ENCODE measurements around the gene CERS6.

Gene CERS6

DNA sequence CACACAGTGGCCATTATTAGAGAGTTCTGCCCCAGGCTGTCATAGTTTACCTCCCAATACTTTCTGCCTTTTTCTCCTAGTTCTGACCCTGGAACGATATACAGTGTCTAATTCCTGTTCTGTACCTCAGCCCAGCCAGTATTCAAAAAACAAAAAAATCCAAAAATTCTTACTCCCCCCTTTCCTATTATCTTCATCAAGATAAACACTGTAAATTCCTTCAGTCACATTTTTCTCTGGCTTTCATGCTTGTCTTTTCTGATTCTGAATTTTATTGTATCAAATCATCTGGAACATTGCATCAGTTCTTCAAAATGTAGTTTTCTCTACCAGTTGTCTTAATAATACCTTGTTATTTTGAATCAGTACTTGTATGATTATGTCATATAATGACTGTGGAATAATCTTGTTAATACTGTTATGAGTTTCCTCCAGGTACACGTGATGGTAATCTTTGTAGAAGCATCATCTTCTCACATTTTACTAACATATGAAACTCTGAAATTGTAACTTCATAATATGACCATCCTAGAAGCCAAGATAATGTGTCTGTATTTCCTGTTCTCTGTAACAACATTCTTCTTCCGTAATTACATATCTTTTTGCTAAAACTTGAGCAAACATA, 267.3 kb downstream of the CERS6 start:
- DNase-seq (ENCODE audit: low read depth in 1 of 2, low spot score in 1 of 2), result no peak

DNA sequence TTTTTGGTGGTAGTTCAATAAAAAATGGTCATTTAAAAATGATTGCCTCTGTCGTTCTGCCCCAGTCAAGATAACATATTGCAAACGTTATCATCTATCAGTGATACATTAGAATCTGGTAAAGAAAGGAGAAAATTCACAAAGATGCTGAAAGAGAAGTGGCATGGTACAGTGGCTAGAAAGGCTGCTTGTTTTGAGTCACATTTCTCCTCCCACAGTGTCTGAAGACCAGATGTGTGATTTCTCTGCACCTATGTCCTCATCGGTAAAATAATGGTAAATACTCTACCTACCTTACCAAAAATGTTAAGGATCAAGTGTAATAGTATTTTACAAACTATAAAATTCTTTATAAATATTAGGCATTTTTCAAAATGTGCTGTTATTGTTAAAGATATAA, 270.3 kb downstream of the CERS6 start:
- DNase-seq (ENCODE audit: low read depth in 1 of 2, low spot score in 1 of 2), result no peak

DNA sequence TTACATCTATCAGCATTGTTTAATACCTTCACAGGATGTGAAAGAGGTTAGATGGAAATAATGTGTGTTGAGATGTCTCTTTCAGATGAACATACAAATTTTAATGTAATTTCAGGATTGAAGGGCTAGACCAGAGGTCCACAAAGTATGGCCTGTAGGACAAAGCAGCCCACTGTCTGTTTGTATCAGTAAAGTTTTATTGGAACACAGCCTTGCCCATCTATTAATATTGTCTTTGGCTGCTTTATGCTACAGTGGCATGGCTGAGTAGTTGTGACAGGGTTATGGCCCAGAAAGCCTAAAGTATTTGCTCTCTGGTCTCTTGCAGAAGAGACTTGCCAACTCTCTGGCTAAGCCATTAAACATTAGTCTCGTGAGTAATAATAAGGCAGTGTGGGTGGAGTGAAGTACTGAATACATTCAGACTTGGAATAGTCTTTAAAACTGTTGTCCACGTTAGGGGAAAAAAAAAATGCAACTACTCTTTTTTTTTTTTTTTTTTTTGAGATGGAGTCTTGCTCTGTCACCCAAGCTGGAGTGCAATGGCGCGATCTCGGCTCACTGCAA, 271.9 kb downstream of the CERS6 start:
- DNase-seq (ENCODE audit: low read depth in 1 of 2, low spot score in 1 of 2), result no peak

GRCh38 chr2:168729455-168729854, 273.4 kb downstream of the CERS6 start:
- no peak for DNase-seq (ENCODE audit: low read depth in 1 of 2, low spot score in 1 of 2)

- DNase-seq (ENCODE audit: low read depth in 1 of 2, low spot score in 1 of 2), result no peak
Observed at GRCh38 chr2:168730344-168730743, 274.3 kb downstream of the CERS6 start.

GRCh38 chr2:168731002-168731401, 274.9 kb downstream of the CERS6 start:
- DNase-seq (ENCODE audit: low read depth in 1 of 2, low spot score in 1 of 2), result no peak

DNA sequence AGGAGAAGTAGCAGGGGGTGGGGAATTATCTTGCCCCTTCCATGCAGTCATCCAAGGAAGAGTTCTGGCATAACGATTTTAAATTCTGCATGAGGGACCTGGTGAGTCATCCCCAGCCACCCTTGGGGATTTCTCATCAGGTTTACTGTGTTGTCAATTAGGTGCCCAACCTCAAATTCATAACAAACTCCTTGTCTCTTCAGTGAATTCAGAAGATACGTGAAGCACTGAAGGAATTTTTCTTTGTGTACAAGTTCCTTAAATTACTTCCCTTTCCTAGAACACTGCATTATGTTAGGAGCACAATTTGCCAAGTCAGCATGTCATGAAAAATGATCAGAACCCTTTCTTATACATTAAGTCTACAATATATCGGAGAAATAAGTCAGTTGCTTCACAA, 275.5 kb downstream of the CERS6 start:
- DNase-seq (ENCODE audit: low read depth in 1 of 2, low spot score in 1 of 2), result no peak

GRCh38 chr2:168732100-168732499, 276.0 kb downstream of the CERS6 start:
- no peak for DNase-seq (ENCODE audit: low read depth in 1 of 2, low spot score in 1 of 2)

GRCh38 chr2:168732506-168732905, 276.4 kb downstream of the CERS6 start:
- DNase-seq (ENCODE audit: low read depth in 1 of 2, low spot score in 1 of 2), result no peak

GRCh38 chr2:168734199-168734760, 278.2 kb downstream of the CERS6 start:
- DNase-seq (ENCODE audit: low read depth in 1 of 2, low spot score in 1 of 2), result no peak

DNA sequence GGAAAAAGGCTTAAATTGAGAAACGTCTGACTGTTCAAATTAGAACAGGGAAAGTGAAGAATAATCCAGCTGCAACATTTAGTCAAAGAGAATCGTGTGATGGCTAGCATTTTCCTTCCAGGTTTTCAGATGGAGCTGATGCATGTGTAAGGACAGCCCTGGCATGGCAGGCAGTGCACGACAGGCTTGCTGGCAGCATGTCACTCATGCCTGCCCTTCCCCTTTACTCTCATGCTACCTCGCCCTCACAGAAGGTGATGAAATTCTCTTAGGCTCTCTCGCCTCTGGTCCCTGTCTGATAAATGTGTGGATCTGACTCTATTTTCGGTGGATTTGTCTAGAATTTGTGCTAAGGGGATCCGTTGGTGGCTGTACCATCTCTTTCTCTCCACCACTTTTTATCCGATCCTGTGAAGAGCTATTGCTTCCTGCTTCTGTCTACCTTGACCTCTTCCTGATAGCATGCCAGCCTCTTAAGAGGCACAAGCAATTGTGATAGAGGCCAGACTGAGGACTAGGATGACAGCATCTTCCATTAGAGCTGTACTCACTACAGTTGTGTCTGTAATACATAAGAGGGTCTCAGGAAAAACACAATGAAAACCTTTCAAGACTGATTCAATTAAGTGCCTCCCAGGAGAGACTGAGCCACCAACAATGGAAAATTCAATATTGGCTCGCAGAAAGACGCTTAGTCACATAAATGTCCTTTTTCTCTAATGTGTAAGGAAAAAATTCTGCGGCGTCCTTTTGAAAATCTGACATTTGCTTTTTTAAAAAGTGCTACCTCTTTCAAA, 280.8 kb downstream of the CERS6 start:
- DNase-seq (ENCODE audit: low read depth in 1 of 2, low spot score in 1 of 2), result no peak

GRCh38 chr2:168738062-168738461, 282.0 kb downstream of the CERS6 start:
- no peak for DNase-seq (ENCODE audit: low read depth in 1 of 2, low spot score in 1 of 2)

DNA sequence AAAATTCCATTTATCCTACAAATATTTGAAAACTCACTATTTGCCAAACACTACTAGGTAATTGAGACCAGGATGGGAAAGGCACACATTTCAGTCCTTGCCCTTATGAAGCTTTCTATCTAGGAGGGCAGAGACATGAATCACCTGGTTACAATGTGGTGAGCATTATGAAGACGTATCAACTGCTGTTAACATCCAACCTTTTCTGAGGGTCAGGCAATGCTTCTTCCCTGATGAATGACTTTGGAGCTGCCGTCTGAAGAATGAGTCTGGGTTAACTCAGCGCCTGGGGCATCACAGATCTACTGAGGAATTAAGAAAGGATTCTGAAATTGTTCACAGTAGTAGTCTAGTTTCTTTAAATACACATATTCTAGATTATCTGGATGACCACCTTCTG, 284.3 kb downstream of the CERS6 start:
- no peak for DNase-seq (ENCODE audit: low read depth in 1 of 2, low spot score in 1 of 2)

DNA sequence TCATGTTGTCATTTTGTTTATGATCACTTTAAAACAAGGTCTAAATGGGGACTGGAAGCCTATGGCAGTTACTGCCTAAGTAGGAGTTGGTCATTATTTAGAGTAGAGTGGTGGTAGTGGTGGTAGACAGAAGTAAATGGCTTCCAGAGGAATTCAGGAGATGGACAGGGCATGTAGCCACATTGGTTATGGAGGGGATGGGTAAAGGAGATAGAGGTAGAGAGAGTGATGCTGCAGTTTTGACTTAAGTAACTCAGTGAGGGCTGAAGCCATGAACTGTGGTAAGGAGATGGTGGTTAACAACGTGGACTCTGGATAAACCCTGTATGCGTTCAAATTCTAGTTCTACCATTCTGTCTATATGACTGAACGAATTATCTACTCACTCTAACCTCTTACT, 284.7 kb downstream of the CERS6 start:
- no peak for DNase-seq (ENCODE audit: low read depth in 1 of 2, low spot score in 1 of 2)

GRCh38 chr2:168742258-168742932, 286.3 kb downstream of the CERS6 start:
- DNase-seq (ENCODE audit: low read depth in 1 of 2, low spot score in 1 of 2), result no peak

- DNase-seq (ENCODE audit: low read depth in 1 of 2, low spot score in 1 of 2), result no peak
Observed at GRCh38 chr2:168744844-168745243, 288.8 kb downstream of the CERS6 start.

DNA sequence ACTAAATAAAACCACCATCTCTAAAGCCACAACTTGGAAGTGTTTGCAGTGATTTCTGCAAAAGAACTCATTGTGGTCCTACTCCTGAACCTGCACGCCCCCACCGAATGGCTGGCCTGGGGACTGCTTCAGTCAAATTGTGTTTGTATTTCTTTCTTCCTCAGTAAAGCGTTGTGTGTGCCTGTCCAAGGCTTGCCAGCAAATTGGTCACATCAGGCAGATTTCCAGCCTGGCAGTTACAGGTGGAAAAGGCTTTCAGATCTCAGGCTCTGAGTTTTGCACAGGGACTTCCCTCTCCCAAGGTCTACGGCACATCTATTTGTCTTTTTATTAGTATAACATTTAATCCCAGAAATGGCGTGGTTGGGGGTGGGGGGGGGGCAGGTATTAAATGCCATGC, 292.4 kb downstream of the CERS6 start:
- no peak for DNase-seq (ENCODE audit: low read depth in 1 of 2, low spot score in 1 of 2)

DNA sequence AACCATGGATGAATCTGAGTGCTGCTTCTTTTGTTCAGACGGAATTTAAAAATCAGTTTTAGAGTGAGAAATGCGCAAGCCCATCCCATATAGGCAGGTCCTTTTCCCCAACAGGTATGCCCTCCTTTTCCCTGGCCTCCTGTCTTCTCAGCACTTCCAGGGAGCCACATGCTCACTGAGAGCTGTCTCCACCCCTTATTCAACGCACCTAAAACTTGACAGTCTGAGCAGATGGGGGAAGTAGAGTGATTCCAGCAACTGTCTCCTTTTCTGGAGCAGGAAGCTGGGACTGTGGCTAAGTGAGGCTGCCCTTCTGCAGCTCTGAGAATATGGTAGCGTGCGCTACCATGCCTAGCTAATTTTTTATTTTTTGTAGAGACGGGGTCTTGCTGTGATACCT, 293.2 kb downstream of the CERS6 start:
- no peak for DNase-seq (ENCODE audit: low read depth in 1 of 2, low spot score in 1 of 2)

- no peak for DNase-seq (ENCODE audit: low read depth in 1 of 2, low spot score in 1 of 2)
Observed at GRCh38 chr2:168751104-168751740, 295.1 kb downstream of the CERS6 start.

DNA sequence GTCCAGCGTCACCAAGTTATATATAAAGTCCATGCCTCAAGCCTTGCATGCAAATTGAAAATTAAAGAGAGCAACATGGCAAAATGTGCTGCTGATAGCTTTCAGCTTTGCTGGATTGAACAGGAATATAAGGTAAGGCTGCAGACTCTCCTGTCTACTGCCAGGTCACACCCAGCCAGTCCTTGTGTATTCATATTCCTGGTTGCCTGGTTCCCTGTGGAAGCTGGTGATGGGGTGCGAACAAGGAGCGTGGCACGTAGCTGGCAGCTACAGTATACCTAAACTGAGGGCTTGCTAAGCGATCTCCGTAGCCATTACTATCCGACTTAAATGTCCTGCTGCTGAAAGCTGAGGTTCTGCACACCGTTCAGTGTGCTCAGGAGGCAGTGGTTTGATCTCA, 296.3 kb downstream of the CERS6 start:
- DNase-seq (ENCODE audit: low read depth in 1 of 2, low spot score in 1 of 2), result no peak

DNA sequence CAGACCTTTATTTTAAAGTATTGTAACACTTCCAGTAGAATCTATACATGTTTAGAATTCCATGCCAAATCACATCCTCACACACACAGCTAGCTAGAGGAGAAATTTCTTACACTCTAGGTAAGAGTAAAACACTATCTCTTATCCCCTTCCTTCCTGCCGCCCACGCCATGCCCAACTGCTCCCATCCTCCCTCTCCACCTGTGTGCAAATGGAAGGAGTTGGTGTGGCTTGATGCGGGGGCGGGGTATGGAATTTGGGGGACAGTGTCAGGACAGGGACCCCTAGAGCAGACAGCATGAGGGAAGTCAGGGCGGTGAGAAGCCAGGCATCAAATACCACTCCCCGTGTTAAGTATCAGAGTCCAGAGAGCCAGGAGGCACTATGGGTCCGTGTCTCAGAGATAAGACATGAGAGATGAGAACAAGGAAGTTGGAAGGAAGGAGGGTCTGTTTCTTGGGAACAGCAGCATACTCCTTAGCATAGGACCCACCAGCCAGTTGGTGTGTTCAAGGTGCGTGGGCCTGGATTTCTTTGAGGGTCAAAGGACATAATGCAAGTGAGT, 297.8 kb downstream of the CERS6 start:
- DNase-seq (ENCODE audit: low read depth in 1 of 2, low spot score in 1 of 2), result no peak
